DND-41 (cell line): ENCODE data around the gene GLE1.

Experiments used
- CTCF ChIP-seq: IDR thresholded peaks from 2 replicates; pipeline ENCODE4 v1.5.1; 2012; ENCODE audit warnings: borderline replicate concordance, low read length, moderate library complexity, mild to moderate bottlenecking; ENCODE audit not compliant: poor library complexity, severe bottlenecking; ENCODE audit errors: extremely low read depth
- EZH2 ChIP-seq: IDR thresholded peaks from 3 replicates; pipeline ENCODE4 v1.6.1; 2012; ENCODE audit warnings: borderline replicate concordance, low read depth, mild to moderate bottlenecking, moderate library complexity, low read length, inconsistent platforms; ENCODE audit not compliant: severe bottlenecking

GRCh38 chr9:128499920-128500319 is 4.6 kb upstream of the GLE1 start:
- TF ChIP-seq CTCF (no peak), EZH2 (no peak)
